SJCRH30 (cell line): ENCODE measurements around the gene SCN7A. TPM values are rescaled to one million over a fixed set of nuclear protein-coding genes. Genes with fewer than 3 reads are reported as not detected.
A peak's percentile ranks its signal among the peaks of the same experiment; 100 is the strongest.
"Not testable (repeated sequence)": the region's sequence is repeated elsewhere in the genome, so short reads cannot be mapped to it uniquely, and the experiment has no call there.

Experiments
- DNase-seq, 2 experiments: peaks; one replicate each; pipeline ENCODE4 v3.0.0-alpha.2; 2015 to 2020
- H3K27ac ChIP-seq: fragments of 250-450 bp; sonication (Bioruptor Pico); 2 replicates; pipeline ENCODE4 v1.5.1; 2020; ENCODE audit warnings: mild to moderate bottlenecking, moderate library complexity
- H3K27me3 ChIP-seq: fragments of 250-450 bp; sonication (Bioruptor Pico); 2 replicates; pipeline ENCODE4 v1.5.1; 2020; ENCODE audit warnings: mild to moderate bottlenecking, moderate library complexity
- H3K36me3 ChIP-seq: fragments of 250-450 bp; sonication (Bioruptor Pico); 2 replicates; pipeline ENCODE4 v1.5.1; 2020; ENCODE audit warnings: mild to moderate bottlenecking, moderate library complexity
- H3K4me1 ChIP-seq: fragments of 250-450 bp; sonication (Bioruptor Pico); 2 replicates; pipeline ENCODE4 v1.5.1; 2020; ENCODE audit warnings: mild to moderate bottlenecking, moderate library complexity
- H3K4me3 ChIP-seq: fragments of 250-450 bp; sonication (Bioruptor Pico); 2 replicates; pipeline ENCODE4 v1.5.1; 2020; ENCODE audit warnings: mild to moderate bottlenecking, moderate library complexity
- H3K9me3 ChIP-seq: fragments of 250-450 bp; sonication (Bioruptor Pico); replicated peaks from 2 replicates; pipeline ENCODE4 v1.5.1; 2020; ENCODE audit warnings: mild to moderate bottlenecking, moderate library complexity
- total RNA-seq: library from RNA; depleted of rRNA; stranded (reverse); fragments of >200 nt; shearing (Covaris generic); gene quantifications from 2 replicates; pipeline ENCODE4 v1.2.3, GENCODE V29; 2014; rRNA removed

SCN7A gene
- total RNA-seq, 1 experiment from 2014 or later = 0.18 TPM

DNA sequence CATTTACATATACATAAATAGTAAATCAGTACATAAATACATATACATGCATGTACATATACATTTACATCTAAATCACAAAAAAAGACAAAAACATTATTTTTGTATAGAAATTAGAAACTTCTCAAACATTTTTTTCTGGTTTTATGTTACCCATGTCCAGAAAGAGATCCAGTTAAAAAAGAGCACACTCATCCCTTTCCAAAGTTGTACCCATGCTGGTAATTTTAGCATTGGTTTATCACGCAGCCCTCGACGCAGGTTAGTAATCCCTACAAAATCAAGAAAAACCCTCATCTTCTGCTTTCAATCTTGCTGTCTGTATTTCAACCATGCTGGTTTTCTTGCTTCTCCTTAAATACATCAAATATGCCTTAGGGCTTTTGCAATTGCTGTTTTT lies 128.8 kb downstream of the SCN7A start:
- Histone ChIP-seq H3K4me3 (no peak overlapping the region), H3K27ac (no peak overlapping the region), H3K36me3 (no peaks in the 10 kb centered on the region), H3K27me3 (no peaks in the 10 kb centered on the region), H3K4me1 (peaks cover 8% of the 10 kb centered on the region), H3K9me3 (no peaks in the 10 kb centered on the region)
- no peak for DNase-seq

DNA sequence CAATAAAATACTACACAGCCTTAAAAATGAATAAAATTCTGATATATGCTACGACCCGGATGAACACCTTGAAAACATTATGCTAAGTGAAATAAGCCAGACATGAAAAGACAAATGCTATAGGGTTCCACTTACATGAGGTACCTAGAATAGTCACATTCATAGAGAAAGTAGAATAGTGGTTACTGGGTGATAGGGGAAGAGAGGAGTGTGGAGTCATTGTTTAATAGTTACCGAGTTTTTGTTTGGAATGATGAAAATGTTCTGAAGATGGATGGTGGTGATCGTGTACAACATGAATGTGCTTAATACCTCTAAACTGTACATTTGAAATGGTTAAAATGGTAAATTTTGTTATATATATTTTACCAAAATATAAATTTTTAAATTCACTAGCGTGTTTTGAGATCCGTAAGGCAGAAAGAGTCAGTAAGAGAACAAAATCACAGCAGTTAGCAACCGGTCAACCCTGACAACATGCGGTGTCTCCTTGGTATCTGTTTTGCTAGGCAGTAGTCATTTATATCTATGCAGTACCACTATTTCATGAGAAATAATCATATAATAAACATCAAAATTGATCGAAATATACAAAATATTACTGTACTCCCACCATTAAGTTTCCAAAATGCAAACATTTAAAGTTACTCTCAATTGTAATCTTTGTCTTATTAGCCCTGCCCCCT lies 129.4 kb downstream of the SCN7A start:
- H3K4me1 ChIP-seq = peaks cover 8% of the 10 kb centered on the region
- H3K9me3 ChIP-seq = no peaks in the 10 kb centered on the region
- no peak overlapping the region for H3K27ac ChIP-seq
- H3K36me3 ChIP-seq = no peaks in the 10 kb centered on the region
- H3K4me3 ChIP-seq = no peak overlapping the region
- no peaks in the 10 kb centered on the region for H3K27me3 ChIP-seq
- no peak for DNase-seq

GRCh38 chr2:166361351-166362153 lies 132.5 kb downstream of the SCN7A start:
- Histone ChIP-seq H3K9me3 (no peaks in the 10 kb centered on the region), H3K4me3 (no peak overlapping the region), H3K27ac (no peak overlapping the region), H3K36me3 (no peaks in the 10 kb centered on the region), H3K27me3 (no peaks in the 10 kb centered on the region), H3K4me1 (peaks cover 8% of the 10 kb centered on the region)
- DNase-seq = peak in 1 of 2 experiments; percentile 37

- Histone ChIP-seq H3K27ac (no peak overlapping the region), H3K4me3 (no peak overlapping the region), H3K27me3 (no peaks in the 10 kb centered on the region), H3K9me3 (no peaks in the 10 kb centered on the region), H3K36me3 (no peaks in the 10 kb centered on the region), H3K4me1 (peaks cover 8% of the 10 kb centered on the region)
- DNase-seq = no peak
Measured at GRCh38 chr2:166360906-166361305, 133.1 kb downstream of the SCN7A start.

- Histone ChIP-seq H3K4me3 (no peak overlapping the region), H3K36me3 (no peaks in the 10 kb centered on the region), H3K4me1 (peaks cover 8% of the 10 kb centered on the region), H3K27me3 (no peaks in the 10 kb centered on the region), H3K27ac (no peak overlapping the region), H3K9me3 (no peaks in the 10 kb centered on the region)
- DNase-seq = no peak
Measured at GRCh38 chr2:166360426-166360825, 133.6 kb downstream of the SCN7A start.

DNA sequence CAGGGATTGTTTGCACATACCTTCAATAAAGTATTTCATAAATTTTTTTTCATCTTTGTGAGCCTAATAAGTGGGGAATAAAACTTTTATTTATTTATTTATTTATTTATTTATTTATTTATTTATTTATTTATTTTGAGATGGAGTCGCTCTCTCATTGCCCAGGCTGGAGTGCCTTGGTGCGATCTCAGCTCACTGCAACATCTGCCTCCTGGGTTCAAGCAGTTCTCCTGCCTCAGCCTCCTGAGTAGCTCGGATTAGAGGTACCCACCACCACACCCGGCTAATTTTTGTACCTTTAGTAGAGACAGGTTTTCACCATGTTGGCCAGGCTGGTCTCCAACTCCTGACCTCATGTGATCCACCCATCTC lies 136.1 kb downstream of the SCN7A start:
- H3K27ac ChIP-seq, H3K27me3 ChIP-seq, H3K4me3 ChIP-seq, H3K4me1 ChIP-seq, H3K36me3 ChIP-seq, H3K9me3 ChIP-seq, DNase-seq: not testable (repeated sequence)

DNA sequence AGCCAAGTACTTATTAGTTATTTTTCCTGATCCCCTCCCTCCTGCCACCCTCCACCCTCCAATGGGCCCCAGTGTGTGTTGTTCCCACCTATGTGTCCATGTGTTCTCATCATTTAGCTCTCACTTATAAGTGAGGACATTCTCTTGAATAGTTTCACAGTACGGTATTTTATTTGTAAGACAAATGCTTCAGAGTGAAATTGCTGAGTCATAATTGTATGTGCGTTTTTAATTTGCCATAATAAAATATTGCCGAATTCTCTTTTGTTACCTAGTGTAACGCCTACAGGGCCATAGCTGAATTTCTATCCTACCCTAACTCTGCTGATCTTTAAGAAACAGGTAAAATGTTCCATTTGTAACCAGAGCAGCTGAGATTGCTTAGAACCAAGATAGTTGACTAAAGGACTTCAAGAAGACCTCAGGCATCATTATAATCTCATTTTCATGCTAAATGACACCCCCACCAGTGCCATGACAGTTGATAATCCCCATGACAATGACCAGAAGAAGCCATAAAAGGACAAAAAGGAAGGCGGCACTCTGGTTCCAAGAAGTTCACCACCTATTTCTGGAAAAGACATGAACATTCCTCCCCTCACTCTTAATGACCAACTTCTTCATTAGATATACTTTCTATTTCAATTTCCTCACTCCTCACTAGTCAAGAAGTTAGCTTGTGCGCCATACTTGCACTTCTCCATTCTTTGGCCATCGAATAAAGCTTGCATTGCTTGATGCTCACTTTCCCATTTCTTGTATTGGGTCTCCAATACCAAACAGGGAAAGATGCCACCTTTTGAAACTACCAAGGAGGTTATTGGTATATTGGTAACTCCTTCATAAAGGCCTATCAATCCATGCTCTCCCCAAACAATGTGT lies 136.7 kb downstream of the SCN7A start:
- H3K4me3 ChIP-seq = no peak overlapping the region
- H3K27me3 ChIP-seq = no peaks in the 10 kb centered on the region
- peaks cover 8% of the 10 kb centered on the region; the same call in 1 of the 2 replicates for H3K4me1 ChIP-seq
- no peak for DNase-seq
- no peaks in the 10 kb centered on the region for H3K9me3 ChIP-seq
- no peaks in the 10 kb centered on the region for H3K36me3 ChIP-seq
- no peak overlapping the region for H3K27ac ChIP-seq

Other genes with a start within 250 kb of the SCN7A start
- gene SCN9A, start 118.3 kb downstream of the SCN7A start, total RNA-seq = 4.3 and 4.7 TPM in 2 replicates